ENCODE results near the gene PYCR2. TPM values are rescaled to one million over a fixed set of nuclear protein-coding genes. Genes with fewer than 3 reads are reported as not detected.

PYCR2 gene
- total RNA-seq, 1 experiment from 2014 or later = 173 TPM

GRCh38 chr1:225961659-225962439 lies 37.8 kb upstream of the PYCR2 start:
- Mint-ChIP-seq H3K36me3 (ENCODE audit: insufficient read depth, unreplicated experiment) (no peaks in the 10 kb centered on the region), H3K4me1 (ENCODE audit: insufficient read depth, unreplicated experiment) (peaks cover 5% of the 10 kb centered on the region), H3K27me3 (ENCODE audit: insufficient read depth, unreplicated experiment) (no peaks in the 10 kb centered on the region), H3K27ac (ENCODE audit: low read depth, unreplicated experiment) (no peak overlapping the region), H3K9me3 (ENCODE audit: unreplicated experiment) (no peaks in the 10 kb centered on the region), H3K4me3 (ENCODE audit: unreplicated experiment) (no peak overlapping the region)
- DNase-seq (ENCODE audit: unreplicated experiment) = no peak
- ChIA-PET POLR2A (interaction anchor here (0.6 to 1.6 kb wide), 5 partner anchors 11 to 79 kb away, joined by 3 to 5 read pairs (median 3); partner anchors contain the start of genes PYCR2 and TMEM63A), CTCF (interaction anchor here (0.6 to 1.8 kb wide), 13 partner anchors 10 to 190 kb away, joined by 3 to 6 read pairs (median 4); no protein-coding TSS in a partner anchor)
- intact Hi-C loops (cut with micrococcal nuclease) = no loop called here
- no peak for TF ChIP-seq CTCF (IDR thresholded peaks at IDR 0.05; ENCODE audit: unreplicated experiment)
- no TSS peak for BruUV-seq (replicated peaks)

GRCh38 chr1:225958041-225958440 lies 34.0 kb upstream of the PYCR2 start:
- no peak for TF ChIP-seq CTCF (IDR thresholded peaks at IDR 0.05; ENCODE audit: unreplicated experiment)
- H3K27me3 Mint-ChIP-seq (ENCODE audit: insufficient read depth, unreplicated experiment) = peaks cover 12% of the 10 kb centered on the region
- H3K9me3 Mint-ChIP-seq (ENCODE audit: unreplicated experiment) = peaks cover 7% of the 10 kb centered on the region
- DNase-seq (ENCODE audit: unreplicated experiment) = no peak
- H3K4me1 Mint-ChIP-seq (ENCODE audit: insufficient read depth, unreplicated experiment) = peaks cover 11% of the 10 kb centered on the region
- intact Hi-C loops (cut with micrococcal nuclease) = no loop called here
- CTCF ChIA-PET = interaction anchor here (0.5 to 1.6 kb wide), 3 partner anchors 19 to 81 kb away, joined by 3 to 5 read pairs (median 3); no protein-coding TSS in a partner anchor
- no peak overlapping the region for H3K4me3 Mint-ChIP-seq (ENCODE audit: unreplicated experiment)
- no TSS peak for BruUV-seq (replicated peaks)
- no peaks in the 10 kb centered on the region for H3K36me3 Mint-ChIP-seq (ENCODE audit: insufficient read depth, unreplicated experiment)
- no peak overlapping the region for H3K27ac Mint-ChIP-seq (ENCODE audit: low read depth, unreplicated experiment)
- POLR2A ChIA-PET = no interaction called here

- peaks cover 7% of the 10 kb centered on the region for H3K9me3 Mint-ChIP-seq (ENCODE audit: unreplicated experiment)
- DNase-seq (ENCODE audit: unreplicated experiment) = no peak
- peaks cover 5% of the 10 kb centered on the region for H3K4me1 Mint-ChIP-seq (ENCODE audit: insufficient read depth, unreplicated experiment)
- no TSS peak for BruUV-seq (replicated peaks)
- no peak overlapping the region for H3K27ac Mint-ChIP-seq (ENCODE audit: low read depth, unreplicated experiment)
- H3K4me3 Mint-ChIP-seq (ENCODE audit: unreplicated experiment) = no peak overlapping the region
- no peaks in the 10 kb centered on the region for H3K36me3 Mint-ChIP-seq (ENCODE audit: insufficient read depth, unreplicated experiment)
- ChIA-PET CTCF (interaction anchor here (0.5 to 1.0 kb wide), 3 partner anchors 10 to 356 kb away, joined by 3 to 4 read pairs (median 4); no protein-coding TSS in a partner anchor), POLR2A (interaction anchor here (1.0 kb wide), 1 partner anchor 9 kb away, joined by 3 read pairs; no protein-coding TSS in a partner anchor)
- H3K27me3 Mint-ChIP-seq (ENCODE audit: insufficient read depth, unreplicated experiment) = peaks cover 24% of the 10 kb centered on the region
- intact Hi-C loops (cut with micrococcal nuclease) = no loop called here
- TF ChIP-seq CTCF (IDR thresholded peaks at IDR 0.05; ENCODE audit: unreplicated experiment) = no peak
Observed at GRCh38 chr1:225954753-225955152, 30.7 kb upstream of the PYCR2 start.

- H3K9me3 Mint-ChIP-seq (ENCODE audit: unreplicated experiment) = peaks cover 7% of the 10 kb centered on the region
- intact Hi-C loops (cut with micrococcal nuclease) = no loop called here
- no peak overlapping the region for H3K27ac Mint-ChIP-seq (ENCODE audit: low read depth, unreplicated experiment)
- ChIA-PET POLR2A (interaction anchor here (0.9 kb wide), 1 partner anchor 118 kb away, joined by 4 read pairs; no protein-coding TSS in a partner anchor), CTCF (interaction anchor here (1.7 kb wide), 1 partner anchor 479 kb away, joined by 7 read pairs; no protein-coding TSS in a partner anchor)
- no peak for TF ChIP-seq CTCF (IDR thresholded peaks at IDR 0.05; ENCODE audit: unreplicated experiment)
- DNase-seq (ENCODE audit: unreplicated experiment) = no peak
- peaks cover 38% of the 10 kb centered on the region for H3K27me3 Mint-ChIP-seq (ENCODE audit: insufficient read depth, unreplicated experiment)
- no peak overlapping the region for H3K4me3 Mint-ChIP-seq (ENCODE audit: unreplicated experiment)
- H3K4me1 Mint-ChIP-seq (ENCODE audit: insufficient read depth, unreplicated experiment) = peaks cover 5% of the 10 kb centered on the region
- H3K36me3 Mint-ChIP-seq (ENCODE audit: insufficient read depth, unreplicated experiment) = no peaks in the 10 kb centered on the region
- no TSS peak for BruUV-seq (replicated peaks)
Observed at GRCh38 chr1:225953315-225953714, 29.3 kb upstream of the PYCR2 start.

Measured in MCF 10A (cell line).